Esophagus (tissue), 2 donors: ENCODE measurements around the gene KBTBD4. TPM values are rescaled to one million over a fixed set of nuclear protein-coding genes. Genes with fewer than 3 reads are reported as not detected.
A peak's percentile ranks its signal among the peaks of the same experiment; 100 is the strongest.
"Not testable (repeated sequence)": the region's sequence is repeated elsewhere in the genome, so short reads cannot be mapped to it uniquely, and the experiment has no call there.

ENCODE experiments used
- H3K27ac ChIP-seq, 2 donors: one replicate each; pipeline ENCODE4 v1.5.1; 2013; ENCODE audit warnings: low read depth in 2 of 2, mild to moderate bottlenecking in 2 of 2, inconsistent platforms in 1 of 2, low read length in 1 of 2, moderate library complexity in 1 of 2
- H3K27me3 ChIP-seq, 2 donors: one replicate each; pipeline ENCODE4 v1.6.1; 2013; ENCODE audit warnings: low read length in 2 of 2, control low read depth in 1 of 2, mild to moderate bottlenecking in 1 of 2; ENCODE audit not compliant: insufficient read depth in 2 of 2, control insufficient read depth in 1 of 2
- H3K36me3 ChIP-seq, 2 donors: one replicate each; pipeline ENCODE4 v1.6.1; 2013; ENCODE audit warnings: low read length in 1 of 2; ENCODE audit not compliant: control insufficient read depth in 2 of 2, insufficient read depth in 2 of 2
- H3K4me1 ChIP-seq, 2 donors: one replicate each; pipeline ENCODE4 v1.6.1; 2013; ENCODE audit warnings: low read length in 1 of 2; ENCODE audit not compliant: control insufficient read depth in 2 of 2, insufficient read depth in 2 of 2
- H3K4me3 ChIP-seq, 2 donors: one replicate each; pipeline ENCODE4 v1.5.1; 2013; ENCODE audit warnings: low read length in 2 of 2, mild to moderate bottlenecking in 2 of 2, low read depth in 1 of 2, moderate library complexity in 1 of 2
- H3K9me3 ChIP-seq, 2 donors: one replicate each; pipeline ENCODE4 v1.6.1; 2013; ENCODE audit warnings: mild to moderate bottlenecking in 2 of 2, low read depth in 1 of 2, low read length in 1 of 2, moderate library complexity in 1 of 2; ENCODE audit not compliant: control insufficient read depth in 2 of 2, insufficient read depth in 1 of 2
- WGBS, 2 donors: extraction: QIAGEN DNeasy Blood & Tissue Kit; methylation state at CpG; one replicate each; pipeline ENCODE4 v1.1.7; 2013; 5-methylcytosine and 5-hydroxymethylcytosine counted together
- polyA plus RNA-seq, 2 donors: library from polyadenylated mRNA; stranded (reverse); fragments of 200-250 nt; gene quantifications; one replicate each; pipeline ENCODE4 v1.2.3, GENCODE V29; 2013
- donor health status: healthy with polysubstance abuse.
- donor health status: Bipolar disorder and iron deficiency.

The KBTBD4 gene
- polyA plus RNA-seq, 2 donors: 3.6 to 10.2 TPM

DNA sequence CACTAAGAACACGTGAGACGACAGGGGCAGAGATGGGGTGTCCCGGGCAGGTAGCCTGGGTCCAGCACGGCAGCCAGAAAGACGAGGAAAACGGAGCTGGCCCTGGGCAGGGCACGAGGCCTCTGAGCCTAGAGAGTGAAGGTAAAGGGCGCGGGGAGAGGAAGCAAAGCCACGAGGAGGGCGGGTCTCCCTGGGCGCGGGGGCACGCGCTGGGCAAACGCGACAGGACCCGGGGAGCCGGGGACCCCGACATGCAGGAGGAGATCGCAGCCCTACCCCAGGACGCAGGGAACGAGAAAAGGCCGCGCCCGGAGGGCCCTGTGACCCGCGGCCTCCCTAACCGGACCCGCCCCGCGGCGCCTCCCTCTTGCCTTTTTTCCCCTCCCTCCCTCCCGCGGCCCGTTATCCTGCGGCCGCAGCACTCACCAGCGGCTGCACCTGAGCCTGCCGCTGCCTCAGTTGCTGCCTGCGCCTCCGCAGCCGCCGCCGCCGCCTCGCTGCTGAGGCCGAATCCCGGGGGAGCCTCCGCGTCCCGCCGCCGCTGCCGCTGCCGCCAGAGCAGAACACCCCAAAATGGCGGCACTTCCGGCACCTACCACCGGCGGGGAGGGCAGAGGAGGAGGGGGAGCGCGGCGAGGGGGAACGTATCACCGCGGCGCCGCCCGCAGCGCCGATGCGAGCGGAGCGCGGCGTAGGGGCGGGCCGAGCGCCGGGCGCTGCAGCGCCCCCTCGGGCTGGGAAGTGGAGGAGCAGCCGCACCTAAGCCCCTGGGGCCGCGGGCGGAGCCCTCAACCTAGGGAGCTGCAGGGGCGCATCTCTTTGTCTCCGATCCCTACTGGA, 26.0 kb downstream of the KBTBD4 start, which contains the start of gene CELF1:
Gene CELF1, minus strand, starts transcription at position 567 of the 840 bp plus-strand sequence. CDS start 53,609 bp downstream, outside the sequence.
- Histone ChIP-seq H3K27me3 (no peaks in the 10 kb centered on the region), H3K4me3 (peak within 1 kb of the TSS; percentile 97 to 98), H3K36me3 (no peaks in the 10 kb centered on the region), H3K9me3 (no peaks in the 10 kb centered on the region), H3K27ac (peak within 1 kb of the TSS; percentile 81 to 93), H3K4me1 (no peaks in the 10 kb centered on the region)
- WGBS, 2 donors: 0 to 1% methylated on average over 54 to 89 of the region's 89 CpGs

DNA sequence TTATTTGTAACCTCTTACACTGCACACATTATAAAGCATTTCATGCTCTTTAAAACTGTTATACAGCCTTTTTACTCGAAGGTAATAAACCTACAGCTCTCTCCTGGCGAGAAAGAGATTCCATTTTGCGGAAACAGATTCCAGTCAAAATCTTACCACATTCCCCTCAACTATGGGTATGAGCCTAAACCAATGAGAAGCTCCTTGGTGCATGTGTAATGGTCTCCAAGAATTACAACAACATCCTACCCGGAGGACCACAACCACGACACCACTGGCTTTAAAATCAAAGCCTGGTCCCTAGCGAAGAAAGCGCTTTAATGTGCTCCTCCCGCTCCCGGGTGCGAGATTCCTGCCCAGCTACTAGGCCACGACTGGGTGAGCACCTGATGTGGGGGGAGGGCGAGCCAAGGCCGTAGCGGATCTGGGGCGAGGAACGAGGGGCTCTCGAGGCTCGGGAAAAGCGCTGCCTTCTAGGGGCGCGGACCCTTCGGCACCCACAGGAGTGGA, 26.7 kb downstream of the KBTBD4 start:
- Histone ChIP-seq H3K4me3 (peak overlapping the region; percentile 97 to 98), H3K27ac (peak overlapping the region; percentile 81 to 93), H3K9me3 (no peaks in the 10 kb centered on the region), H3K27me3 (no peaks in the 10 kb centered on the region), H3K36me3 (no peaks in the 10 kb centered on the region), H3K4me1 (no peaks in the 10 kb centered on the region)
- 1 to 2% methylated on average over 22 of the region's 22 CpGs for WGBS, 2 donors

GRCh38 chr11:47551086-47551485, 27.7 kb downstream of the KBTBD4 start:
- Histone ChIP-seq H3K27ac (peak overlapping the region in 1 of 2 donors; percentile 58), H3K9me3 (no peaks in the 10 kb centered on the region), H3K27me3 (no peaks in the 10 kb centered on the region), H3K4me1 (no peaks in the 10 kb centered on the region), H3K4me3 (peak overlapping the region in 1 of 2 donors; percentile 97), H3K36me3 (no peaks in the 10 kb centered on the region)

DNA sequence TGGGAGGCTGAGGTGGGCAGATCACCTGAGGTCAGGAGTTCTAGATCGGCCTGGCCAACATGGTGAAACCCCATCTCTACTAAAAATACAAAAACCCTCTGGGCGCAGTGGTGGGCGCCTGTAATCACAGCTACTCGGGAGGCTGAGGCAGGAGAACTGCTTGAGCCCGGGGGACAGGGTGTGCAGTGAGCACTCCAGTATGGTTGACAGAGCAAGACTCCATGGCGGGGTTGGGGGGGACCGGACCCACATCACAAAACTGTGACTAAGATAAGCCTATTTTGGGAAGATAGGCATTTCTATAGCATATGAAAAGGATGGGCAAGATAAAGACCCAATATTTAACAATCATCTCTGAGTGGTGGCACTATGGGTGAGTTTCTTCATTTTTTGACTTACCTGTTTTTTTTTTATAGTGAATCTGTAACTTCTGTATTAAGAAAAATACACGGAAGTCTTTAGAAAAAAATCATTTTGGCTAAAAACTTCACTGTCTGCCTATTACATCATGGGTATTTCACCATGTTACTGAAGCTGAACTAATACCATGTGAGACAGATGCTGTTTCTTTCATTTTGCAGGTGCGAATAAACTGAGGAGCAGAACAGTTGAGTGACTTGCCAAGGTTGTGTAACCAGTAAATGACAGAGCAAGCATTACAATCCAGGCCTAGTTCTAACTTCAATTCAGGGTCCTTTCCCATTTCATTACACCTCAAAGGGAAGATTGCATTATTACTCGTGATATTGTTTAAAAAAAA, 28.3 kb downstream of the KBTBD4 start:
- 72 to 77% methylated on average over 10 of the region's 10 CpGs for whole genome bisulfite sequencing, 2 donors
- H3K4me1 ChIP-seq: no peaks in the 10 kb centered on the region

DNA sequence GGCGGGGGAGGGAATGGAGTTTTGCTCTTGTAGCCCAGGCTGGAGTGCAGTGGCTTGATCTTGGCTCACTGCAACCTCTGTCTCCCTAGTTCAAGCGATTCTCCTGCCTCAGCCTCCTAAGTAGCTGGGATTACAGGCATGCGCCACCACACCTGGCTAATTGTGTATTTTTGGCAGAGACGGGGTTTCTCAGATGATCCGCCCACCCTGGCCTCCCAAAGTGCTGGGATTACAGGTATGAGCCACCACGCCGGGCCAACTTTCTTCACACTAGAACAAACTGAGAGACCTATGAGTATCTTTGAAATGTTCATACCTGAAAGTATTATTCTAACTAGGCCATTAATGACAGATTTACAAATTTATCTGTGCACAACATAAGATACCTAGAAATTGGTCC, 32.5 kb downstream of the KBTBD4 start:
- H3K4me3 ChIP-seq, H3K4me1 ChIP-seq, H3K9me3 ChIP-seq, H3K27ac ChIP-seq, H3K27me3 ChIP-seq, H3K36me3 ChIP-seq: not testable (repeated sequence)
- 95 to 96% methylated on average over 7 of the region's 7 CpGs for WGBS, 2 donors

More for the DNA sequence above, 28.3 kb downstream of the KBTBD4 start:
- H3K27ac ChIP-seq: no peak overlapping the region
- H3K27me3 ChIP-seq: no peaks in the 10 kb centered on the region
- no peak overlapping the region for H3K4me3 ChIP-seq
- H3K36me3 ChIP-seq: no peaks in the 10 kb centered on the region
- no peaks in the 10 kb centered on the region for H3K9me3 ChIP-seq

- 93 to 96% methylated on average over 6 of the region's 6 CpGs for WGBS, 2 donors
- Histone ChIP-seq H3K4me3 (no peak overlapping the region), H3K27ac (no peak overlapping the region), H3K27me3 (no peaks in the 10 kb centered on the region), H3K36me3 (no peaks in the 10 kb centered on the region), H3K4me1 (peaks cover 0 to 2% of the 10 kb centered on the region in 2 donors), H3K9me3 (no peaks in the 10 kb centered on the region)
Measured at GRCh38 chr11:47545298-47545697, 33.5 kb downstream of the KBTBD4 start.

GRCh38 chr11:47541070-47541469, 37.7 kb downstream of the KBTBD4 start:
- Histone ChIP-seq H3K27me3 (no peaks in the 10 kb centered on the region), H3K27ac (no peak overlapping the region), H3K4me1 (peaks cover 0 to 5% of the 10 kb centered on the region in 2 donors), H3K4me3 (no peak overlapping the region), H3K9me3 (no peaks in the 10 kb centered on the region), H3K36me3 (no peaks in the 10 kb centered on the region)
- 95 to 98% methylated on average over 2 of the region's 2 CpGs for WGBS, 2 donors

DNA sequence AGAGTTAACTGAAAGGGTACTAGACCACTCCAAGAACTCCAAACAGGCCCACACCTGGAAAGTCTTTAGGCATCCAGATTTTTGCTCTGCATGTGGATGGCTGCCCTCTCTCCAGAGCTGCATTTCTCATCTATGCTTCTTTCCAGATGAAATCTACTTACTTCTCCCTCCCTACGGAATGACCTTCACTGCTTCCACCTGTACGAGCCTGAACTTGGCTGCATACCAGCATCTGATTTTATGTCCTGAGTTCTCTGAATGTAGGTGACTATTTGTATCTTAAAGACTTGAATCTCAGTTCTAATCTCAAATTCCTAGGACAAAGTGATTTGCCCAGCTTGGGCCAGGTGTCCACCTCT, 39.1 kb downstream of the KBTBD4 start:
- Histone ChIP-seq H3K4me3 (no peak overlapping the region), H3K27ac (peak overlapping the region; percentile 12 to 54), H3K27me3 (no peaks in the 10 kb centered on the region), H3K4me1 (peaks cover 0 to 5% of the 10 kb centered on the region in 2 donors), H3K36me3 (no peaks in the 10 kb centered on the region), H3K9me3 (no peaks in the 10 kb centered on the region)
- WGBS, 2 donors: 33 to 42% methylated on average over 2 of the region's 2 CpGs

GRCh38 chr11:47538741-47539565, 39.8 kb downstream of the KBTBD4 start:
- no peak overlapping the region for H3K27ac ChIP-seq

More at GRCh38 chr11:47538741-47539565, 39.8 kb downstream of the KBTBD4 start:
- Histone ChIP-seq H3K4me3 (no peak overlapping the region), H3K27me3 (no peaks in the 10 kb centered on the region), H3K4me1 (peaks cover 0 to 5% of the 10 kb centered on the region in 2 donors), H3K36me3 (no peaks in the 10 kb centered on the region), H3K9me3 (no peaks in the 10 kb centered on the region)
- WGBS, 2 donors: 57 to 64% methylated on average over 10 of the region's 10 CpGs
